Liver (tissue), 9 donors: ENCODE measurements around the gene MAGEA4. TPM values are rescaled to one million over a fixed set of nuclear protein-coding genes. Genes with fewer than 3 reads are reported as not detected.

ENCODE experiments used
- DNase-seq: peaks from one replicate; pipeline ENCODE4 v3.0.0-alpha.2; 2017; ENCODE audit warnings: low spot score
- H3K27ac ChIP-seq, 2 donors: one replicate each; pipeline ENCODE4 v1.7.0; 2013; ENCODE audit warnings: inconsistent platforms in 2 of 2, low read length in 2 of 2, control low read depth in 1 of 2, low read depth in 1 of 2, mild to moderate bottlenecking in 1 of 2
- H3K27me3 ChIP-seq, 4 donors: one replicate each; pipeline versions ENCODE4 v1.6.1 to v1.7.0; 2013; ENCODE audit warnings: low read length in 3 of 4, inconsistent platforms in 1 of 4, mild to moderate bottlenecking in 1 of 4, moderate library complexity in 1 of 4; ENCODE audit not compliant: control insufficient read depth in 4 of 4, insufficient read depth in 4 of 4
- H3K36me3 ChIP-seq, 4 donors: one replicate each; pipeline versions ENCODE4 v1.6.1 to v1.7.0; 2013; ENCODE audit warnings: low read length in 3 of 4, mild to moderate bottlenecking in 3 of 4, low read depth in 1 of 4, moderate library complexity in 1 of 4; ENCODE audit not compliant: control insufficient read depth in 4 of 4, insufficient read depth in 3 of 4
- H3K4me1 ChIP-seq, 4 donors: one replicate each; pipeline versions ENCODE4 v1.6.1 to v1.7.0; 2013; ENCODE audit warnings: low read length in 3 of 4, mild to moderate bottlenecking in 3 of 4, moderate library complexity in 1 of 4; ENCODE audit not compliant: control insufficient read depth in 4 of 4, insufficient read depth in 4 of 4
- H3K4me3 ChIP-seq, 3 donors: one replicate each; pipeline versions ENCODE4 v1.6.1 to v1.7.0; 2013; ENCODE audit warnings: low read length in 3 of 3, control low read depth in 1 of 3, low read depth in 1 of 3, mild to moderate bottlenecking in 1 of 3
- H3K9ac ChIP-seq, 2 donors: one replicate each; pipeline ENCODE4 v1.7.0; 2013; ENCODE audit warnings: low read length in 2 of 2, mild to moderate bottlenecking in 2 of 2, moderate library complexity in 2 of 2, control low read depth in 1 of 2, low read depth in 1 of 2
- H3K9me3 ChIP-seq, 4 donors: one replicate each; pipeline versions ENCODE4 v1.6.1 to v1.7.0; 2013; ENCODE audit warnings: low read length in 3 of 4; ENCODE audit not compliant: control insufficient read depth in 4 of 4
- EGR1 ChIP-seq, 2 donors: IDR thresholded peaks; 2 replicates each; pipeline ENCODE4 v1.6.1; 2016 to 2018; ENCODE audit warnings: antibody characterized with exemption in 2 of 2, low read depth in 2 of 2
- FOXA1 ChIP-seq: IDR thresholded peaks from 2 replicates; pipeline ENCODE4 v1.6.1; 2016; ENCODE audit warnings: antibody characterized with exemption
- GABPA ChIP-seq, 2 donors: IDR thresholded peaks in 1 of 2; conservative IDR thresholded peaks in 1 of 2; 2 replicates each; pipeline ENCODE4 v1.6.1; 2016; ENCODE audit warnings: antibody characterized with exemption in 2 of 2, mild to moderate bottlenecking in 1 of 2, moderate library complexity in 1 of 2
- HNF4A ChIP-seq, 2 donors: conservative IDR thresholded peaks; 2 replicates each; pipeline ENCODE4 v1.6.1; 2016; ENCODE audit warnings: antibody characterized with exemption in 2 of 2, mild to moderate bottlenecking in 2 of 2
- JUND ChIP-seq, 2 donors: IDR thresholded peaks; 2 replicates each; pipeline ENCODE4 v1.6.1; 2016; ENCODE audit warnings: antibody characterized with exemption in 2 of 2
- NR2F2 ChIP-seq: IDR thresholded peaks from 2 replicates; pipeline ENCODE4 v1.6.1; 2016; ENCODE audit warnings: antibody characterized with exemption
- RAD21 ChIP-seq, 2 donors: IDR thresholded peaks; 2 replicates each; pipeline ENCODE4 v1.6.1; 2016; ENCODE audit warnings: antibody characterized with exemption in 2 of 2, mild to moderate bottlenecking in 2 of 2
- RXRA ChIP-seq, 2 donors: IDR thresholded peaks; 2 replicates each; pipeline ENCODE4 v1.6.1; 2017 to 2018; ENCODE audit warnings: antibody characterized with exemption in 2 of 2, mild to moderate bottlenecking in 1 of 2
- SP1 ChIP-seq: IDR thresholded peaks from 2 replicates; pipeline ENCODE4 v1.6.1; 2018; ENCODE audit warnings: antibody characterized with exemption, mild to moderate bottlenecking
- YY1 ChIP-seq: IDR thresholded peaks from 2 replicates; pipeline ENCODE4 v1.6.1; 2016; ENCODE audit warnings: antibody characterized with exemption, mild to moderate bottlenecking
- WGBS: extraction: QIAGEN DNeasy Blood & Tissue Kit; methylation state at CpG from one replicate; pipeline ENCODE4 v1.1.7; 2013; 5-methylcytosine and 5-hydroxymethylcytosine counted together
- polyA plus RNA-seq, 2 donors: library from polyadenylated mRNA; stranded (reverse) in 1 of 2; unstranded in 1 of 2; fragments of 200-250 nt in 1 of 2; fragments of >200 nt in 1 of 2; fragmentation: Nextera tagmentation in 1 of 2; extraction: Ambion mirVana in 1 of 2; gene quantifications; one replicate each; pipeline versions ENCODE4 v1.2.1 to v1.2.3, GENCODE V29; 2013 to 2015
- total RNA-seq, 2 donors: library from RNA; depleted of rRNA; stranded (reverse); fragments of >200 nt; gene quantifications; one replicate each; pipeline ENCODE4 v1.2.3, GENCODE V29; 2014
- TF ChIP-seq, protein P1 (sequence below): IDR thresholded peaks from 2 replicates; pipeline ENCODE4 v1.6.1; 2016; ENCODE audit warnings: antibody characterized with exemption
- TF ChIP-seq, protein P2 (sequence below): IDR thresholded peaks from 2 replicates; pipeline ENCODE4 v1.6.1; 2016; ENCODE audit warnings: antibody characterized with exemption
- TF ChIP-seq, protein P3 (sequence below): IDR thresholded peaks from 2 replicates; pipeline ENCODE4 v1.6.1; 2016; ENCODE audit warnings: antibody characterized with exemption, mild to moderate bottlenecking
- TF ChIP-seq, protein P4 (sequence below): IDR thresholded peaks from 2 replicates; pipeline ENCODE4 v1.6.1; 2016; ENCODE audit warnings: antibody characterized with exemption
- TF ChIP-seq, protein P5 (sequence below): fragments of 150-350 bp; IDR thresholded peaks from 2 replicates; pipeline ENCODE4 v1.5.1; 2017; ENCODE audit warnings: improper control_type of control experiment, low read depth, low read length; ENCODE audit not compliant: missing input control
- donor health status: healthy.
- donor health status: healthy.
- donor health status: healthy.
- donor health status: healthy.
- donor health status: healthy.

Gene MAGEA4
- total and polyA plus RNA-seq, 4 donors = not detected

DNA sequence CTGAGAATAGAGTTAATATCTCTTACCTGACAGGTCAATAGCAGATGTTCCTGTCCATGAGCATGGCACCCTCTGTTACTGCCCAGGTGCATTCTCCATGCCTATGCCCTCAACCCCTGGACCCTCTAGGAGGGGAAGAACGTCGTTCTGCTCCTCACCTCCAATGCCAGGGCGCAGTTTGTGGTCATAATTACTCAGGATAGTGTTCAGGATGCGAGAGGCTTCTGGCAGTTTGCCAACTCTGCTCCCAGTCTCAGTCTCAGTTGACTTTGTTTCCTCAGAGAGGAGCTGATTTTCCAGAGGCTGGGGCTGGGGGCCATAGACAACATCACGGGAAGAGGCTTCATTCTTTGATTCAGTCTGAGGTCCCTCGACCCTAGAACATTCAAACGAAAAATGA, 57.3 kb downstream of the MAGEA4 start:
- no peaks in the 10 kb centered on the region for H3K9me3 ChIP-seq

DNA sequence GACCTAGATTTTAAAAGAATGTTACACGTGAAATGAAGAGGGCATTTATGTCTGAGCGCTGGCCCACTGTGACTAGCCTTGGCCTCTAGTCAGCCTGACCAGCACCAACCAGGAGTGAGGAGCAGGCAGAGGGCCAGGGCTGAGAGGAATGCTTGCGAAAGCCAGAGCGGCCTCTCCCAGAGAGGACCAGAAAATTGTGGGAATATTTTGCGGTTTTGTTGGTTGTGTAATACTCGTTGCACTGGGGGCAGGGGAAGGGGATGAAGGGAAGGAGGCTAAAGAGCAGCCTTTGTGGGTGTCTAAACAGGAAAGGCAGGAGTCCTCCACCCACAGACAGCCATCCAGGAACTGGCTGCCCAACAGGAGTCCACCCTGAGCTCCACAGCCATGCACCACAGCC, 58.0 kb downstream of the MAGEA4 start:
- Histone ChIP-seq H3K27me3 (peaks cover 0 to 4% (median 0%) of the 10 kb centered on the region in 4 donors), H3K4me1 (no peaks in the 10 kb centered on the region), H3K9ac (no peak overlapping the region), H3K4me3 (no peak overlapping the region), H3K27ac (no peak overlapping the region), H3K36me3 (no peaks in the 10 kb centered on the region), H3K9me3 (no peaks in the 10 kb centered on the region)
- TF ChIP-seq HNF4A (conservative IDR thresholded peaks at IDR 0.05) = peak in 1 of 2 donors; percentile 34
- TF ChIP-seq, protein P1, sequence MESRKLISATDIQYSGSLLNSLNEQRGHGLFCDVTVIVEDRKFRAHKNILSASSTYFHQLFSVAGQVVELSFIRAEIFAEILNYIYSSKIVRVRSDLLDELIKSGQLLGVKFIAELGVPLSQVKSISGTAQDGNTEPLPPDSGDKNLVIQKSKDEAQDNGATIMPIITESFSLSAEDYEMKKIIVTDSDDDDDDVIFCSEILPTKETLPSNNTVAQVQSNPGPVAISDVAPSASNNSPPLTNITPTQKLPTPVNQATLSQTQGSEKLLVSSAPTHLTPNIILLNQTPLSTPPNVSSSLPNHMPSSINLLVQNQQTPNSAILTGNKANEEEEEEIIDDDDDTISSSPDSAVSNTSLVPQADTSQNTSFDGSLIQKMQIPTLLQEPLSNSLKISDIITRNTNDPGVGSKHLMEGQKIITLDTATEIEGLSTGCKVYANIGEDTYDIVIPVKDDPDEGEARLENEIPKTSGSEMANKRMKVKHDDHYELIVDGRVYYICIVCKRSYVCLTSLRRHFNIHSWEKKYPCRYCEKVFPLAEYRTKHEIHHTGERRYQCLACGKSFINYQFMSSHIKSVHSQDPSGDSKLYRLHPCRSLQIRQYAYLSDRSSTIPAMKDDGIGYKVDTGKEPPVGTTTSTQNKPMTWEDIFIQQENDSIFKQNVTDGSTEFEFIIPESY = no peak
- peak in 1 of 2 donors; percentile 46 for TF ChIP-seq RXRA (IDR thresholded peaks at IDR 0.05)
- TF ChIP-seq YY1 = no peak
- TF ChIP-seq NR2F2 = no peak
- TF ChIP-seq, protein P2, sequence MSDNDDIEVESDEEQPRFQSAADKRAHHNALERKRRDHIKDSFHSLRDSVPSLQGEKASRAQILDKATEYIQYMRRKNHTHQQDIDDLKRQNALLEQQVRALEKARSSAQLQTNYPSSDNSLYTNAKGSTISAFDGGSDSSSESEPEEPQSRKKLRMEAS = no peak
- TF ChIP-seq JUND (IDR thresholded peaks at IDR 0.05) = no peak
- DNase-seq = no peak
- 36% methylated on average over 6 of the region's 6 CpGs for WGBS

More for the DNA sequence above, 57.3 kb downstream of the MAGEA4 start:
- Histone ChIP-seq H3K27me3 (peaks cover 0 to 4% (median 0%) of the 10 kb centered on the region in 4 donors), H3K4me3 (no peak overlapping the region), H3K27ac (no peak overlapping the region), H3K36me3 (no peaks in the 10 kb centered on the region), H3K9ac (no peak overlapping the region), H3K4me1 (no peaks in the 10 kb centered on the region)
- TF ChIP-seq, protein P3, sequence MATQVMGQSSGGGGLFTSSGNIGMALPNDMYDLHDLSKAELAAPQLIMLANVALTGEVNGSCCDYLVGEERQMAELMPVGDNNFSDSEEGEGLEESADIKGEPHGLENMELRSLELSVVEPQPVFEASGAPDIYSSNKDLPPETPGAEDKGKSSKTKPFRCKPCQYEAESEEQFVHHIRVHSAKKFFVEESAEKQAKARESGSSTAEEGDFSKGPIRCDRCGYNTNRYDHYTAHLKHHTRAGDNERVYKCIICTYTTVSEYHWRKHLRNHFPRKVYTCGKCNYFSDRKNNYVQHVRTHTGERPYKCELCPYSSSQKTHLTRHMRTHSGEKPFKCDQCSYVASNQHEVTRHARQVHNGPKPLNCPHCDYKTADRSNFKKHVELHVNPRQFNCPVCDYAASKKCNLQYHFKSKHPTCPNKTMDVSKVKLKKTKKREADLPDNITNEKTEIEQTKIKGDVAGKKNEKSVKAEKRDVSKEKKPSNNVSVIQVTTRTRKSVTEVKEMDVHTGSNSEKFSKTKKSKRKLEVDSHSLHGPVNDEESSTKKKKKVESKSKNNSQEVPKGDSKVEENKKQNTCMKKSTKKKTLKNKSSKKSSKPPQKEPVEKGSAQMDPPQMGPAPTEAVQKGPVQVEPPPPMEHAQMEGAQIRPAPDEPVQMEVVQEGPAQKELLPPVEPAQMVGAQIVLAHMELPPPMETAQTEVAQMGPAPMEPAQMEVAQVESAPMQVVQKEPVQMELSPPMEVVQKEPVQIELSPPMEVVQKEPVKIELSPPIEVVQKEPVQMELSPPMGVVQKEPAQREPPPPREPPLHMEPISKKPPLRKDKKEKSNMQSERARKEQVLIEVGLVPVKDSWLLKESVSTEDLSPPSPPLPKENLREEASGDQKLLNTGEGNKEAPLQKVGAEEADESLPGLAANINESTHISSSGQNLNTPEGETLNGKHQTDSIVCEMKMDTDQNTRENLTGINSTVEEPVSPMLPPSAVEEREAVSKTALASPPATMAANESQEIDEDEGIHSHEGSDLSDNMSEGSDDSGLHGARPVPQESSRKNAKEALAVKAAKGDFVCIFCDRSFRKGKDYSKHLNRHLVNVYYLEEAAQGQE = no peak
- TF ChIP-seq RXRA (IDR thresholded peaks at IDR 0.05) (no peak), YY1 (no peak), FOXA1 (no peak), NR2F2 (no peak), RAD21 (IDR thresholded peaks at IDR 0.05) (no peak), HNF4A (conservative IDR thresholded peaks at IDR 0.05) (no peak), GABPA (IDR thresholded peaks at IDR 0.05 in 1 of 2, conservative IDR thresholded peaks at IDR 0.05 in 1 of 2) (no peak), EGR1 (IDR thresholded peaks at IDR 0.05; ENCODE audit: low read depth in 2 of 2) (no peak), SP1 (no peak)
- TF ChIP-seq, protein P4, sequence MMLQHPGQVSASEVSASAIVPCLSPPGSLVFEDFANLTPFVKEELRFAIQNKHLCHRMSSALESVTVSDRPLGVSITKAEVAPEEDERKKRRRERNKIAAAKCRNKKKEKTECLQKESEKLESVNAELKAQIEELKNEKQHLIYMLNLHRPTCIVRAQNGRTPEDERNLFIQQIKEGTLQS = no peak
- TF ChIP-seq, protein P2 = no peak
- TF ChIP-seq, protein P5, sequence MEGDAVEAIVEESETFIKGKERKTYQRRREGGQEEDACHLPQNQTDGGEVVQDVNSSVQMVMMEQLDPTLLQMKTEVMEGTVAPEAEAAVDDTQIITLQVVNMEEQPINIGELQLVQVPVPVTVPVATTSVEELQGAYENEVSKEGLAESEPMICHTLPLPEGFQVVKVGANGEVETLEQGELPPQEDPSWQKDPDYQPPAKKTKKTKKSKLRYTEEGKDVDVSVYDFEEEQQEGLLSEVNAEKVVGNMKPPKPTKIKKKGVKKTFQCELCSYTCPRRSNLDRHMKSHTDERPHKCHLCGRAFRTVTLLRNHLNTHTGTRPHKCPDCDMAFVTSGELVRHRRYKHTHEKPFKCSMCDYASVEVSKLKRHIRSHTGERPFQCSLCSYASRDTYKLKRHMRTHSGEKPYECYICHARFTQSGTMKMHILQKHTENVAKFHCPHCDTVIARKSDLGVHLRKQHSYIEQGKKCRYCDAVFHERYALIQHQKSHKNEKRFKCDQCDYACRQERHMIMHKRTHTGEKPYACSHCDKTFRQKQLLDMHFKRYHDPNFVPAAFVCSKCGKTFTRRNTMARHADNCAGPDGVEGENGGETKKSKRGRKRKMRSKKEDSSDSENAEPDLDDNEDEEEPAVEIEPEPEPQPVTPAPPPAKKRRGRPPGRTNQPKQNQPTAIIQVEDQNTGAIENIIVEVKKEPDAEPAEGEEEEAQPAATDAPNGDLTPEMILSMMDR = no peak
- DNase-seq = no peak
- 70% methylated on average over 7 of the region's 7 CpGs for WGBS
